K562 (cell line): ENCODE results near the gene GAL3ST2. TPM values are rescaled to one million over a fixed set of nuclear protein-coding genes. Genes with fewer than 3 reads are reported as not detected.

Source experiments
- ATAC-seq: fragments of 200-7000 bp; cut with Tn5 transposase; 3 replicates; pipeline ENCODE4 v1.9.1; 2020; ENCODE audit warnings: moderate library complexity
- BruUV-seq: library from RNA; stranded (reverse); fragments of 400-500 nt; replicated peaks from 2 replicates; lab custom pipeline; 2021; lab: Mats Ljungman, UMichigan
- CTCF ChIA-PET: fragments of 300-600 bp; formaldehyde crosslinking; extraction: SDS; loops from one replicate; lab custom pipeline; 2021; ENCODE audit warnings: low intra/inter-chr PET ratio; lab: Yijun Ruan, JAX
- POLR2A ChIA-PET: fragments of 300-600, 350-650 bp; sonication (Branson Sonifier 250); formaldehyde crosslinking; extraction: SDS; loops from one replicate; lab custom pipeline; 2021; ENCODE audit warnings: antibody characterized with exemption, inconsistent platforms; lab: Yijun Ruan, JAX
- DNase-seq, 4 experiments: peaks; one replicate each; pipeline versions ENCODE4 v3.0.0 to v3.0.0-alpha.2; 2011 to 2018; ENCODE audit warnings: low spot score in 3 of 4, mixed read lengths in 3 of 4; ENCODE audit errors: extremely low read depth in 1 of 4
- FAIRE-seq: peaks from 2 replicates; lab custom pipeline; 2011; peaks lifted over from hg19 to GRCh38; lab: Jason Lieb, UNC
- H2AFZ ChIP-seq: 2 replicates; pipeline ENCODE4 v1.6.0; 2011; ENCODE audit warnings: low read depth, low read length, control low read depth, inconsistent platforms
- H3K27ac ChIP-seq: fragments of 200-600 bp; 3 replicates; pipeline ENCODE4 v1.8.0; 2011; ENCODE audit warnings: low read depth, mild to moderate bottlenecking, control low read depth, inconsistent platforms, low read length, moderate library complexity, mixed read lengths; ENCODE audit errors: extremely low read depth
- H3K27me3 ChIP-seq, 2 experiments: fragments of 300-600 bp in 1 of 2; 2 replicates in 1 of 2; 3 replicates in 1 of 2; pipeline versions ENCODE4 v1.6.0 to v1.8.0; 2011; ENCODE audit warnings: inconsistent platforms in 2 of 2, low read length in 2 of 2, mild to moderate bottlenecking in 1 of 2, mixed read lengths in 1 of 2, moderate library complexity in 1 of 2; ENCODE audit not compliant: control insufficient read depth in 2 of 2, insufficient read depth in 2 of 2
- H3K36me3 ChIP-seq: fragments of 300-600 bp; 3 replicates; pipeline ENCODE4 v1.8.0; 2011; ENCODE audit warnings: mild to moderate bottlenecking, low read length, inconsistent platforms; ENCODE audit not compliant: control insufficient read depth, insufficient read depth
- H3K4me1 ChIP-seq, 2 experiments: fragments of 200-600 bp in 1 of 2; replicated peaks in 1 of 2; 2 replicates in 1 of 2; 3 replicates in 1 of 2; pipeline versions ENCODE4 v1.5.1 to v1.8.0; 2011; ENCODE audit warnings: inconsistent platforms in 2 of 2, low read length in 2 of 2, mild to moderate bottlenecking in 1 of 2, mixed read lengths in 1 of 2, moderate library complexity in 1 of 2; ENCODE audit not compliant: control insufficient read depth in 2 of 2, insufficient read depth in 2 of 2
- H3K4me2 ChIP-seq: 2 replicates; pipeline ENCODE4 v1.6.1; 2011; ENCODE audit warnings: low read length, control low read depth, inconsistent platforms, mixed read lengths; ENCODE audit not compliant: insufficient read depth
- H3K4me3 ChIP-seq: fragments of 200-600 bp; sonication (generic), shearing (Covaris generic); 2 replicates; pipeline ENCODE4 v1.5.1; 2016; ENCODE audit warnings: control low read depth, inconsistent platforms
- H3K79me2 ChIP-seq: fragments of 200-600 bp; 3 replicates; pipeline ENCODE4 v1.8.0; 2011; ENCODE audit warnings: low read length, inconsistent platforms; ENCODE audit not compliant: control insufficient read depth, insufficient read depth
- H3K9ac ChIP-seq, 2 experiments: 2 replicates each; pipeline versions ENCODE4 v1.6.0 to v1.6.1; 2011; ENCODE audit warnings: low read depth in 2 of 2, low read length in 2 of 2, control low read depth in 1 of 2, inconsistent platforms in 1 of 2, mild to moderate bottlenecking in 1 of 2, mixed read lengths in 1 of 2; ENCODE audit not compliant: insufficient read depth in 1 of 2
- H3K9me1 ChIP-seq: one replicate; pipeline ENCODE4 v1.6.0; 2011; ENCODE audit warnings: inconsistent platforms, mild to moderate bottlenecking, low read length, moderate library complexity; ENCODE audit not compliant: control insufficient read depth, insufficient read depth
- H3K9me3 ChIP-seq: replicated peaks from 2 replicates; pipeline ENCODE4 v1.5.1; 2011; ENCODE audit warnings: low read depth, low read length, inconsistent platforms; ENCODE audit not compliant: control insufficient read depth, insufficient read depth
- H4K20me1 ChIP-seq: replicated peaks from 2 replicates; pipeline ENCODE4 v1.6.1; 2011; ENCODE audit warnings: low read length, inconsistent platforms, mixed read lengths; ENCODE audit not compliant: control insufficient read depth, insufficient read depth
- ARID2 ChIP-seq: fragments of 450-650 bp; IDR thresholded peaks from 2 replicates; pipeline ENCODE4 v1.6.1; 2017; ENCODE audit warnings: antibody characterized with exemption, mild to moderate bottlenecking
- CBFA2T2 ChIP-seq: fragments of 450-650 bp; conservative IDR thresholded peaks from 2 replicates; pipeline ENCODE4 v1.6.1; 2017; ENCODE audit warnings: mild to moderate bottlenecking
- CREBBP ChIP-seq: IDR thresholded peaks from one replicate; pipeline ENCODE4 v1.6.1; 2012; ENCODE audit warnings: low read depth, mild to moderate bottlenecking, control low read depth, inconsistent platforms, low read length
- GTF2A2 ChIP-seq: IDR thresholded peaks from 2 replicates; pipeline ENCODE4 v1.6.1; 2016; ENCODE audit warnings: mild to moderate bottlenecking, missing genetic modification characterization, missing compliant biosample characterization
- KAT7 ChIP-seq: sonication (generic); formaldehyde crosslinking; IDR thresholded peaks from 2 replicates; pipeline ENCODE4 v1.8.0; 2022; ENCODE audit warnings: missing genetic modification reagents, mild to moderate bottlenecking, borderline replicate concordance
- MAFG ChIP-seq: fragments of 450-650 bp; conservative IDR thresholded peaks from 2 replicates; pipeline ENCODE4 v1.6.1; 2016; ENCODE audit warnings: missing genetic modification characterization, missing compliant biosample characterization
- RBM22 ChIP-seq: fragments of 200-400 bp; formaldehyde crosslinking; IDR thresholded peaks from 2 replicates; pipeline ENCODE4 v1.6.1; 2018; ENCODE audit warnings: low read length, low read depth; ENCODE audit not compliant: poor library complexity, severe bottlenecking
- ZNF699 ChIP-seq: fragments of 250-450 bp; sonication (Bioruptor Pico); IDR thresholded peaks from 2 replicates; pipeline ENCODE4 v1.8.0; 2021; ENCODE audit warnings: mild to moderate bottlenecking, moderate library complexity; ENCODE audit not compliant: insufficient replicate concordance
- ZZZ3 ChIP-seq: fragments of 450-650 bp; IDR thresholded peaks from 2 replicates; pipeline ENCODE4 v1.6.1; 2016; ENCODE audit warnings: antibody characterized with exemption, mild to moderate bottlenecking, moderate library complexity
- WGBS: fragments of 100-300 bp; shearing (Covaris generic); methylation state at CpG from one replicate; pipeline ENCODE4 v1.1.6; 2016; ENCODE audit warnings: low coverage, mixed read lengths; ENCODE audit not compliant: insufficient coverage; ENCODE audit errors: missing lambda C conversion rate; 5-methylcytosine and 5-hydroxymethylcytosine counted together
- in situ Hi-C: fragments of 300-500 bp; cut with MboI; formaldehyde crosslinking; loops from 4 replicates; pipeline ENCODE4 v1.15.0; 2018; ENCODE audit warnings: inconsistent platforms, mixed read lengths
- intact Hi-C: fragments of 100-400 bp; cut with micrococcal nuclease; formaldehyde crosslinking; loops from 2 replicates; pipeline ENCODE4 v1.14.2; 2022
- polyA plus RNA-seq, 8 experiments: library from polyadenylated mRNA; depleted of rRNA in 4 of 8; stranded (reverse) in 5 of 8; unstranded in 3 of 8; fragments of >200 nt; fragmentation: Nextera tagmentation in 2 of 8; fragmentation: Illumina TruSeq in 1 of 8; extraction: Ambion mirVana in 2 of 8; extraction: Trizol in 1 of 8; gene quantifications; 2 replicates each; pipeline versions ENCODE4 v1.2.1 to v1.2.3, GENCODE V29; 2011 to 2014; ENCODE audit warnings: inconsistent platforms in 1 of 8, missing spikeins in 1 of 8
- total RNA-seq, 7 experiments: library from RNA; depleted of rRNA in 6 of 7; stranded (reverse); fragments of >200 nt in 6 of 7; fragmentation: Illumina TruSeq in 2 of 7; extraction: Trizol in 2 of 7; gene quantifications; 2 replicates each; pipeline versions ENCODE4 v1.2.1 to v1.2.3, GENCODE V29; 2011 to 2021; ENCODE audit warnings: low replicate concordance in 1 of 7
- TF ChIP-seq, protein P1 (sequence below), 2 experiments: fragments of 250-450 bp in 1 of 2; fragments of 450-650 bp in 1 of 2; sonication (Bioruptor Pico) in 1 of 2; IDR thresholded peaks; 2 replicates each; pipeline versions ENCODE4 v1.6.1 to v1.8.0; 2016 to 2021; ENCODE audit warnings: mild to moderate bottlenecking in 2 of 2, moderate library complexity in 2 of 2, missing compliant biosample characterization in 1 of 2, missing genetic modification characterization in 1 of 2
- TF ChIP-seq, protein P2 (sequence below): sonication (generic); formaldehyde crosslinking; IDR thresholded peaks from 2 replicates; pipeline ENCODE4 v1.8.1; 2022; ENCODE audit warnings: missing genetic modification reagents
- TF ChIP-seq, protein P3 (sequence below), 2 experiments: fragments of 450-650 bp; conservative IDR thresholded peaks; 2 replicates each; pipeline ENCODE4 v1.6.1; 2017; ENCODE audit warnings: mild to moderate bottlenecking in 2 of 2, moderate library complexity in 2 of 2
- TF ChIP-seq, protein P4 (sequence below): fragments of 250-450 bp; sonication (Bioruptor Pico); IDR thresholded peaks from 2 replicates; pipeline ENCODE4 v1.8.0; 2022; ENCODE audit warnings: moderate library complexity, mild to moderate bottlenecking, inconsistent platforms

Gene GAL3ST2
- total and polyA plus RNA-seq, 9 of the 15 experiments (the other 6 are each of a cell fraction or from before 2014, with no cell fraction given), result 0.42 TPM; not detected in 8

DNA sequence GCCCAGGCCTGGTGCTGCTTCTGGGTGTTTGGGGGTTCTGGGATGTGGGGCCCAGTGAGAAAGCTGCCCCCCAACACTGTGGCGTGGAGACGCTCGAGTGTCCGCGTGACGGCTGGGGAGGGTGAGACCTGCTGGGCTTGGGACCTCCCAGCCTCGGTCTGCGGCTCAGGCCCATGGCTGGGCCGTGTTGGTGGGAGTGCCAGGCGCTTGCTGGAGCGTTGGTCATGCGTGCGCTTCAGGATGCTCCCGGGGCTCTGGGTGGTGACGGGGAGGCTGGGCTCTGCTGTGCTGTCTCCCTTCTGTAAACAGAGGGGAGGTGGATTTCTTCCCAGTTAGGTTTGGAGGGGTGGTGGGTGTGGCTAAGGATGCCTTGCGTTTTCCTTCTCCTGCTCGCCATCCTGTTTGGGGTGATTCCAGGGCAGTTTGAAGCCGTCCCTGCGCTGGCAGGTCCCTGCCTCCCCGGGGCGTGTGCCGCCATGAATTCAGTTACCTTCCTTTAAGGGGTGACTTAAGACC, 606 bp downstream of the GAL3ST2 start:
- intact Hi-C loops (no loop called here), in situ Hi-C loops (no loop called here)
- TF ChIP-seq KAT7 (CRISPR knock-in tag), result no peak
- TF ChIP-seq, protein P1, sequence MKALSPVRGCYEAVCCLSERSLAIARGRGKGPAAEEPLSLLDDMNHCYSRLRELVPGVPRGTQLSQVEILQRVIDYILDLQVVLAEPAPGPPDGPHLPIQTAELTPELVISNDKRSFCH (CRISPR knock-in tag; IDR thresholded peaks at IDR 0.05), result no peak
- TF ChIP-seq, protein P1 (tag; IDR thresholded peaks at IDR 0.05), result no peak
- no peak for TF ChIP-seq MAFG (tag)
- no peak for TF ChIP-seq CBFA2T2
- no peak for TF ChIP-seq ARID2
- TF ChIP-seq CREBBP, result no peak
- no peak for TF ChIP-seq RBM22
- no peak for TF ChIP-seq ZZZ3
- no peak for TF ChIP-seq GTF2A2 (tag)
- TF ChIP-seq, protein P2, sequence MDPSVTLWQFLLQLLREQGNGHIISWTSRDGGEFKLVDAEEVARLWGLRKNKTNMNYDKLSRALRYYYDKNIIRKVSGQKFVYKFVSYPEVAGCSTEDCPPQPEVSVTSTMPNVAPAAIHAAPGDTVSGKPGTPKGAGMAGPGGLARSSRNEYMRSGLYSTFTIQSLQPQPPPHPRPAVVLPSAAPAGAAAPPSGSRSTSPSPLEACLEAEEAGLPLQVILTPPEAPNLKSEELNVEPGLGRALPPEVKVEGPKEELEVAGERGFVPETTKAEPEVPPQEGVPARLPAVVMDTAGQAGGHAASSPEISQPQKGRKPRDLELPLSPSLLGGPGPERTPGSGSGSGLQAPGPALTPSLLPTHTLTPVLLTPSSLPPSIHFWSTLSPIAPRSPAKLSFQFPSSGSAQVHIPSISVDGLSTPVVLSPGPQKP, result no peak
- TF ChIP-seq, protein P3, sequence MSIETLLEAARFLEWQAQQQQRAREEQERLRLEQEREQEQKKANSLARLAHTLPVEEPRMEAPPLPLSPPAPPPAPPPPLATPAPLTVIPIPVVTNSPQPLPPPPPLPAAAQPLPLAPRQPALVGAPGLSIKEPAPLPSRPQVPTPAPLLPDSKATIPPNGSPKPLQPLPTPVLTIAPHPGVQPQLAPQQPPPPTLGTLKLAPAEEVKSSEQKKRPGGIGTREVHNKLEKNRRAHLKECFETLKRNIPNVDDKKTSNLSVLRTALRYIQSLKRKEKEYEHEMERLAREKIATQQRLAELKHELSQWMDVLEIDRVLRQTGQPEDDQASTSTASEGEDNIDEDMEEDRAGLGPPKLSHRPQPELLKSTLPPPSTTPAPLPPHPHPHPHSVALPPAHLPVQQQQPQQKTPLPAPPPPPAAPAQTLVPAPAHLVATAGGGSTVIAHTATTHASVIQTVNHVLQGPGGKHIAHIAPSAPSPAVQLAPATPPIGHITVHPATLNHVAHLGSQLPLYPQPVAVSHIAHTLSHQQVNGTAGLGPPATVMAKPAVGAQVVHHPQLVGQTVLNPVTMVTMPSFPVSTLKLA (conservative IDR thresholded peaks at IDR 0.05), result no peak
- TF ChIP-seq, protein P4, sequence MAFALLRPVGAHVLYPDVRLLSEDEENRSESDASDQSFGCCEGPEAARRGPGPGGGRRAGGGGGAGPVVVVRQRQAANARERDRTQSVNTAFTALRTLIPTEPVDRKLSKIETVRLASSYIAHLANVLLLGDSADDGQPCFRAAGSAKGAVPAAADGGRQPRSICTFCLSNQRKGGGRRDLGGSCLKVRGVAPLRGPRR (CRISPR knock-in tag), result no peak
- no peak for TF ChIP-seq ZNF699
- FAIRE-seq (no peak), ATAC-seq (no peak), DNase-seq (no peak)
- H4K20me1 ChIP-seq, result no peaks in the 10 kb centered on the region
- no peak overlapping the region for H2AFZ ChIP-seq
- H3K4me2 ChIP-seq, result no peak overlapping the region
- no peak overlapping the region for H3K4me3 ChIP-seq
- H3K4me1 ChIP-seq, result peaks cover 0 to 50% of the 10 kb centered on the region in 2 experiments; a peak in 2 of 5 replicates
- ChIA-PET CTCF (no interaction called here), POLR2A (interaction anchor here (0.7 kb wide), 1 partner anchor 13 kb away, joined by 3 read pairs; no protein-coding TSS in a partner anchor)
- H3K9me1 ChIP-seq, result no peaks in the 10 kb centered on the region
- H3K9ac ChIP-seq, result peak overlapping the region in 1 of 2 experiments; percentile 26; a peak in 1 of 4 replicates
- BruUV-seq, result no TSS peak
- H3K27ac ChIP-seq, result no peak overlapping the region
- no peaks in the 10 kb centered on the region; the same call in 1 of the 2 replicates for H3K9me3 ChIP-seq
- no peaks in the 10 kb centered on the region for H3K27me3 ChIP-seq
- H3K36me3 ChIP-seq, result no peaks in the 10 kb centered on the region
- 61% methylated on average over 8 of the region's 22 CpGs for WGBS
- H3K79me2 ChIP-seq, result no peaks in the 10 kb centered on the region
